Kidney tubule cell (primary cell): ENCODE measurements around the gene WBP2NL.
"Not testable (repeated sequence)": the region's sequence is repeated elsewhere in the genome, so short reads cannot be mapped to it uniquely, and the experiment has no call there.

Experiments used
- DNase-seq: peaks from one replicate; pipeline ENCODE4 v3.0.0-alpha.2; 2018; ENCODE audit warnings: low spot score

The WBP2NL gene

GRCh38 chr22:42033263-42034181 is 34.9 kb downstream of the WBP2NL start:
- no peak for DNase-seq

- DNase-seq: no peak
Measured at GRCh38 chr22:42035256-42035655, 36.7 kb downstream of the WBP2NL start.

GRCh38 chr22:42039271-42039670 is 40.7 kb downstream of the WBP2NL start:
- DNase-seq: no peak

- DNase-seq: no peak
Measured at GRCh38 chr22:42041784-42042183, 43.2 kb downstream of the WBP2NL start.

DNA sequence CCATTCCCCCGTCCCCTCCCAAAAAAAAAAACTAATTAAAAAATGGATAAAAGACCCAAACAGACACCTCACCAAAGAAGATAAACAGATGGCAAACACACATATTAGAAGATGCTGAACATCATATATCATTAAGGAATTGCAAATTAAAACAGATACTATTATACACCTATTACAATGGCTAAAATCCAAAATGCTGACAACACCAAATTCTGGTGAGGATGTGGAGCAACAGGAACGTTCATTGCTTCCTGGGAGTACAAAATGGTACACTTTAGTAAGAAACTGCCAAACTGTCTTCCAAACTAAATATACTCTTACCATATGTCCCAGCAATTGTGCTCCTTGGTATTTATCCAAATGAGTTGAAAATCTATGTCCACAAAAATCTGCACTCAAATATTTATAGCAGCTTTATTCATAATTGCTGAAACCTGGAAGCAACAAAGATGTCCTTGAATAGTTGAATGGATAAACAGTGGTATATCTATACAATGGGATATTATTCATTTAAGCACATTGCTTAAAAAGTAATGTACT is 52.1 kb downstream of the WBP2NL start:
- DNase-seq: no peak

DNA sequence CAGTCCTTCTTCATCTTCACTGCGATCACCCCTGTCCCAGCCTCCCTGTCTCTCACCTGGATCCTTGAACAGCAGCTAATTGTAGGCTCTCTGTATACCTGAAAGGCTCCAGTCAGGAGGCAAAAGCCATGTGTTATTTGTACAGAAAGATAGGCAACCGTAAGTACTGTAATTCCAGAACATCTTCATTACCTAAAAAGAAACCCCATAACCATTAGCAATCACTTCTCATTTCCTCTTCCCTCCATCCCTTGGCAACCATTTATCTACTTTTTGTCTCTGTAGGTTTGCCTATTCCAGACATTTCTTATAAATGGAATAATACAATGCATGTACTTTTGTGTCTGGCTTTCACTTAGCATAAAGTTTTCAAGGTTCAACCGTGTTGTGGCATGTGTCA is 54.2 kb downstream of the WBP2NL start:
- no peak for DNase-seq

DNA sequence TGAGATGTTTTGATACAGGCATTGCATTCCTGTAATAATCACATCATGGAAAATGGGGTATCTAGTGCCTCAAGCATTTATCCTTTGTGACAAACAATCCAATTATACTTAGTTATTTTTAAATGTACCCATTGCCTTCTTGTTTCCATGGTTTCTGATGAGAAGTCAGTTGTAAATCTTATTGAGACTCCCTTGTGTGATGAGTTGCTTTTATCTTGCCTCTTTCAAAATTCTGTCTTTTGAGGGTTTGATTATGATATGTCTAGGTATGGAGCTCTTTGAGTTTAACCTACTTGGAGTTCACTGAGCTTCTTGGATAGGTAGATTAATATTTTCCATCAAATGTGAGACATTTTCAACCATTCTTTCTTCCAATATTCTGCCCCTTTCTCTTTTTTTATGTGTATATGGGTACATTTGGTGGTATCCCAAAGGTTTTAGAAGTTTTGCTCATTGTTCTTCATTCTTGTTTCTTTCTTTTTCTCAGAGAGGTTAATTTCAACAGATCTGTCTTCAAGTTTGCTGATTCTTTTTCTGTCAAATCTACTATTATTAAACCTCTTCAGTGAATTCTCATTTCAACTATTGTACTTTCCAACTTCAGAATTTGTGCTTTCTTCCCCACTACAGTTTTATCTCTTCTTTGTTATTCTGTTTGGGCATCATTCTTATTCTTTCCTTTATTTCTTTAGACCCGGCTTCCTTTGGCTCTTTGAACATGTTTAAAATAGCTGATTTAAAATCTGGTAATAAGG is 58.3 kb downstream of the WBP2NL start:
- DNase-seq: no peak

DNA sequence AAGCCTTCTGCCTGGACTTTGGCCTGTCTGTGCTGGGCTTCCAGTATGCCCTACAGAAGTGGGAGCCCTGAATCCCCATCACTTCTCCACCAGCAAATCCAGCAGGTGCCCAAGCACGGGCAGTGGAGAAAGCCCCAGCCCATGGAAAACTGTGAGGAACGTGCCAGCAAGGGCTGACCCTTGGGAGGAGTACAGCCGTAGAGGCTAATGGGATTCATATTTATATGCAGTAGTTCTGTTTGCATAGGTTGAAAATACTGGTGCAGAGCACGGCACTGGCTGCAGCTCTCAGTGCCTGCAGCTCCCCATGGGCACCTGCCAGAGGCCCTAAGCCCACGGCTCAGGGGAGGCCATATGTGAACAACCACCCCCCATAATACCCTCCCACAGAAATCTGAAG is 61.9 kb downstream of the WBP2NL start:
- no peak for DNase-seq

DNA sequence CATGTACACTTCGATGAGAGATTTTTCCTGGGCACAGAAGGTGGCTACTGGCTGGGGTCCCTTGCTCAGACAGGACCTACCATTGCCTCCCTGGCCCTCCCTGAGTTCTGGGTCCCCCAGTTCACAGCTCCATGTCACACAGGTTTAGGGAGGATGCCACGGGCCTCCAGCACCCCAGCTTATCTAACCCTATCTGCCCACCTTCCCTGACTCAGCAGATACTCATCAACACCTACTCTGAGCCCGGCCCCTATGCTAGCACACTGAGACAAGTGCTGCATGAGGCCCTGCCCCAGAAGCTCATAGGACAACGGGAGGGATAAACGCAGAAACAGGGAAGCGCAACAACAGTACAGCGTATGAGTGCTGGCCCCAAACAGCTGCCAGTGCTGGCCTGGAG is 62.5 kb downstream of the WBP2NL start:
- no peak for DNase-seq

DNA sequence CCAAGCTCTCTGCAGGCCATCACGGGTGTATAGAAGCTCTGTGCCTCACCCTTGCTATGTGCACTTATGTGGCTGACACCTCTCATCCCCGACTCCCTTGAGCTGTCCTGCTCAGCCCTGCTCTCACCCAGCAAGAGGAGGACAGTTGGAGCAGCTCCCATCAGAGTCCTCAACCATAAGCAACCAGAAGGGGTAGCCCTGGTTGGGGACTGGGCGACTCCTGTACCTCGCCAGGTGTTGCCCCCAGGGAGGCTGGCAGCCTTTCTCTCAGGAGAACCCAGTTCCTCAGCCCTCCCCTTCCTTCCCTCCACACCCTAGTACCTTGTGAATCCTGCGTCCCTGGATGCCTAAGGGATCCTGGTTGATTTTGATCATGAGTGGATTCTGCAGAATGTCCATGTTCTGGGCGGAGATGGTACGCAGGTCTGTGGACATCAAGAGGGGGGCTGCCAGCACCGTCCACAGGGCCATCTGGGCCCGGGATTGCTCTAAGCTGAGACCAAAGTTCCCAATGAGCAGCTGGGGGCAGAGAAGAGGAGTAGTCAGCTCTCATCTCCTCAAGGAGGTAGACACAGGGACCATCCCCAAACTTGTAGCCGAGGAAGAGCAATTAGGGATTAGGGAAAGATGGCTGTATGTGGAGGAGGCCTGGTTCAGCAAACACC is 64.0 kb downstream of the WBP2NL start:
- no peak for DNase-seq

DNA sequence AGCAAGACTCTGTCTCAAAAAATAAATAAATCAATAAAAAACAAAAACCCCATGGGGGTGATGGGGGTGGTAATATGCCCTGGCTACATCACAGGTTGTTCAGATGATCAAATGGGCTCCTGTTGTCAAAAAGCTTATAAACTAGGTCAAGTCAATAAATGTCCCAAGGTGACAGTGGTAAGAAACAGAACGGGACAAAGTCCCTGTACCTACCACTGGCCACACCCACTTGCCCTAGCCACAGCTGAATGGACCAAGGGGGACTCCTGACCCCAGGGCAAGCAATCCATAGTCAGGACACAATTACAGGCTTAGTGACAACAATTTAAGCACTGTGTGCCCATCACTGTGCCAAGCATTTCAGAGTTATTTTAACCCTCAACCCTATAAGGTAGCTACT is 66.0 kb downstream of the WBP2NL start:
- no peak for DNase-seq

DNA sequence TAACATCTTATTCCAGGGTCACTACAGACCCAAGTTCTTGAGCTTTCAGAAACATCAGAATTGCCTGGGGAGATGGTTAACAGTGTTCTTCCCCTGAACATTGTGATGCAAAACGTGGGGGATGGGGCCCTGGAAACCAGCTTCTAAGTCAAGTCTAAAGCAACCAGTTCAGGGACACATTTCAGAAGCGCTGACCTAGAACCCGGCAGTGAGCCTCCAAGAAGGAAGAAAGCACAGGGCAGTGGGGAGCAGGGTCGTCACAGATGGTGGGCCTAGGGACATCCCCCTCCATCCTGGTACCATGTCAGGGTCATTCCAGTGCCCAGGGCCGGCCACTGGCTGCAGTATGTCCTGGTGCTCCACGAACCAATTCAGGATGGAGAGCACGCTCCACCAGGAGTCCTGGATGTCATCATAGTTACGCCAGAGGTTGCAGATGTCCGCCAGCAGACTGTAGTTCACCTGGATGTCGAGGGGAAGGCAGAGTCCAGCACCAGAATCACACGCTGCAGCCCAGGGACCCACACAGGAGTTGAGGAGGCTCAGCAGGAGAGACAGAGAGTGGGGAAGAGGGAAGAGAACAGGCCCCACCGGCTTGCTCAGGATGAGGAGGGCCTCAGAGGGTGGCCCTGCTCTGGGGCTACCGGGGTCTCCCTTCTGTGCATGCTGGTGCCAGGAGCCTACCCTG is 67.0 kb downstream of the WBP2NL start:
- no peak for DNase-seq

DNA sequence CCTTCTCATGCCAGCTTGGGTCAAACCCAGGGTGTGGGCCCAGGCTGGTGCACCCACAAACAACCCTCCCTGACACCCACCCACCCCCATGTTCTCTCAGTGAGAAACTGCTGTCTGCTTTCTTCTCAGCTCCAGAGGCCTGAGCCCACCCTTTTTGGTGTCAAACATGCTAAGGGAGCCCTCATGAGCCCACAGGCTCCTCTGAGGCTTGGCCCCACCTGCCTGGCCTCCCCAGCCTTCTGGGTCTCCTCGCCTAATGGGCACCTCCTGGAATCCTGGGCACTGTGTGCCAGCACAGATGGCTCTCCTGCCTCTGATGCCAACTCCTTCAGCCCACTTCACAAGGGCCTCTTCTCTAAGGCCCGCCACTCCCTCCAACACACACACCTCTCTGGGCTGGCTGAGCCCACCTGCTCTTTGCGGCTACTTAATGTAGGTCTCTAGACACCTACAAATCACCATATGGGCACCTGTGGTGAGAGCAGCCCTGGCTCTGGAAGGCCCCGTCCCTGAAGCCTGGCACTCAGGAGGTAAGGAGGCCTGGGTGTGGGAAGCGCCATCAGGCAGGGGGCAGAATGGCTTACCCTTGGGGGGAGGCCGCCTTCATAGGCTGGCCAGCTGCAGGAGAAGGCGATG is 67.7 kb downstream of the WBP2NL start:
- no peak for DNase-seq

DNA sequence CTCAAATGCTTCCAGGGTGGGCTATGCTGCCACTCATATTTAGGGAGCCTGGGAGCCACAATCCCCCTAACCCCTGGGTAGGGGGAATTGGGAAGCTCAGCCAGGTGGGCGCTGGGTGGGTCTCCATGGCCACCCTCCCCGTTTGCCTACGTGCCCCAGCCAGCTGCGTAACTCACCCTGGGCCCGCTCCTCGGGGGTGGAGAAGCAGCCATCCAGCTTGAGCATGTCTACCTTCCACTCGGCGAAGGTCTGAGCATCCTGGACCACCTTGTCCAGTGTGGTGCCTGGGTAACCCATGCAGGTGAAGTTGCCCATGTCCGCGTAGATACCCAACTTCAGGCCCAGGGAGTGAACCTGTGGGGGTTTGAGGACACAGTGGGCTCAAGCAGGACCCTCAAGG is 68.3 kb downstream of the WBP2NL start:
- no peak for DNase-seq

DNA sequence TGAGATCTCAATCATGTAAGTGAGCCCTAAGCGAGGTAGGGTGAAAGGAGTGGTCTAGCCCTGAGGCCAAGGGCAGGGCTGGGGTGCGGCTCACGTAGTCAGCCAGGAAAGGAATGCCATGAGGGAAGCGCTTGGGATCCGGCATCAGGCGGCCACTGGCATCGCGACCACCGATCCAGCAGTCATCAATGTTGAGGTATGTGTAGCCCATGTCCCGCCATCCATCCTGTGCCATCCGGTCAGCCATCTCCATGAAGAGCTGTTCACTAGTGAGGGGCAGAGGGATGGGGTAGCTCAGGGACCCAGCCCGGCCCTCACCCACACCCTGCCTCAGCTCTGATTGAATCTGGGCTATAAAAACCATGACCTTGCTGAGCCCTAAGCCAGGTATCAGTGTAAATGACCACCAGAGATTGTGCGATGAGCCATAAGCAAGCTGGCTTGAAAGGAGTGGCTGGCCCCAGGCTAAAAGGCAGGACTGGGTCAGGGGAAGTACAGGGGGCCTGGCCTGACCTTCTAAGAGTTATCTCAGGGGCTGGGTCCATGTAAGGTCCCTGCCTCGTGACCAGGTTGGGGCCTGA is 69.2 kb downstream of the WBP2NL start:
- no peak for DNase-seq

DNA sequence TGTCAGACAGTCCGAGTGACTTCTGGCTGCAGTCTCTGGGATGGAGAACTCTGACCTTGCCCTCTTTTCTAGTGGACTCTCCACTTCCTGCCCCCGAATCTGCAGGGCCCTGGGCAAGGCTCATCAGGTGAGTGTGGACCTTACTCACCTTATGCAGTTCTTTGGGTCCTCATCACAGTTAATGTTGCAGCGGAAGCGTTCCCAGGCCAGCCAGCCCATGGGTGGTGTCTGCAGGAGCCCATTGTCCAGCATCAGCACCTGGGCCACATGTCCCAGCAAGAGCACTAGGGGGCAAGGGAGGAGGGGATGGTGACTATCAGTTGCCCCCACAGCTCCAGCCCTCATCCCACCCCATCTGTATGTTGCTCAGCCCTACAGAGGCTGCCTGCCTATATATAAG is 69.7 kb downstream of the WBP2NL start:
- no peak for DNase-seq

DNA sequence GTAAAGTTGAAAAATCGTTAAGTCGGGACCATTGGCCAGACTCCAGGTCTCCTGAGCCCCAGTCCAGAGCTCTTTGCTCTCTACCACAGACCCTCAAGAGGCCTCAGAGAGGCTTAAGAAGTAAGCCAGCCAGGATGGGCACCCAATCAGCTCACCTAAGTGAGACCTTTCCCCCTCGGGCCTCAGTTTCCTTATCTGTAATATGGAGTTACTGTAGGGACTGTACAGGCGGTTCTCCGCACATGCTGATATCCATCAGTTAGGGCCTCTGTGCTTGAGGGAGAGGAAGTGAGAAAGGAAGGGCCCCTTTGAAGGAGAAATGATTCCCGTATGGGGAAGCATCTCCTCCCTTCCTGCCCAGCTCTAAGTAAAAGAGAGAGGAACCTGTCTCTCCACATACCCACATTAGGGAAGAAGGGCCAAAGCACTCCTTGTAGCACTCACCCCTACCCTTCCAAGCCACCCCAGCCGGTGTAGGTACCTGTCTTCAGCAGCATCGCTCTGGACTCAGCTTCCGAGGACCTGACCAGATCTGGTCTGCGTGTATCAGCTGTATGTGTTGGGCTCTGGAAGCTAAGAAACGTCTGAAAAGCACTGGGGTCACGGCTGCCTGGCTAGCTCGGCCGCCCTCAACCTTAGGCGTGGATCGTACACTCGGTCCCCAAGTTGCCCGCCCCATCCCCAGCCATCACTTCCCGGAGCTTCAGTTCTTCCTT is 71.4 kb downstream of the WBP2NL start:
- no peak for DNase-seq

DNA sequence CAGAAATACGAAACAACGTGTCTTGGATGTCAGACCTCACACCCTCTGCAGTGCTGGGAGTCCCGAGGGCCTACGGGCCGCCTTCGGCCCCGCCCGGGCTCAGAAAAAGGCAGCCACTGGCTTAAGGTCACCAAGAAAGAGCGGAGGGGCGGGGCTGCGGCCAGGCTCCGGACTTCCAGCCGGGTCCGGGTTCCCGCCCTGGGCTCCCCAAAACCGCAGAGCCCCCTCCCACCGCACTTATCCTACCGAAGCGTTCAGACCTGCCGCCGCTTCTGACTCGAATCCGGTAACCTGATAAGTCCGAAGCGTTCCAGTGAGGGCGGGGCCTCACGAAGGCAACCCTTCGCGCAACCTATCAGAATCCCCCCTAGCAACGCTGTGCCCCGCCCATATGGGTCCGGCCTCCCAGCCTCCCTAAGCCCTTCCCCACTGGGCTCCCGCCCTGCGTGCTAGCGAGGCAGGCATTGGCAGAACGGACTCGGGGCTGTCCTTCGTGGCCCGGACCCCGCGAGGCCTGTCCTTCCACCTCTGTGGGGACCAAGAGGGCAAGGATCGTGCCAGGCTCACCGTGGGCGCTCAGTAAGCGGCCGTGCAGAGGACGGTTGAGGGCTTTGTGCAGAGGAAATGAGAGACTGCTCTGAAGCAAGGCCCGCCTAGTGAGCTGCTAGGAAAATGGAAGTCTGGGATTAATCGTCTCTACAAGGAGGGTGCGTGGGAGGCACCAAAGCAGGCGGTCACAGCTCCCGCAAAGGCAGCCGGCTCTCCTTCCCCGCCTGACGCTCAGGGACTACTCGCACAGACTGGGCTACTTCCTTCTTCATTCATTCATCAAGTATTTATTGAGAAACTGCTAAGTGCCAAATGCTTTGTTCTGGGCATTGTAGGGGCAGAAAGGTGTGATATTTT is 72.2 kb downstream of the WBP2NL start, which contains the start of gene NAGA:
TSS of gene NAGA (minus strand) at position 296 of the 906 bp plus-strand sequence. CDS start 515 bp downstream, outside the sequence.
- peak; percentile 96 for DNase-seq

GRCh38 chr22:42071508-42071907 is 72.9 kb downstream of the WBP2NL start:
- not testable (repeated sequence) for DNase-seq
